ENCODE results near the gene RERG.

Gene RERG

DNA sequence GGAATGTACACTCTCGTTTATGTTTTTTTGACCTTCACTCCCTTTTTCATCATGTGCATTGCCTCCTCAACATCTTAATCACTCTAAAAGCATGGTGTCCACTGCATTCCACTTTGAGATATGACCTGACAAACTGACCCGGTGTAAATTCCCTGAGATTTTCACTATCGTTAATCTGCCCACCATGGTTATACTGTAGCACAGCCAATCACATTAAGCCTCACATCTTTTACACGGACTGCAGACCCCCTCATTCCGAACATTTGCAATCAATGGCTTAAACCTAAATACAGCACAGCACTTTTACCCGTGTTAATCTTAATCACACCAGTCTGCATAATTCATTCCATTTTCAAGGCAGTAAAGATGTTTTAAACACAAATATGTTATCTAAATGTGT, 2.4 kb downstream of the RERG start:
- DNase-seq (ENCODE audit: low read depth in 2 of 2) = no peak

DNA sequence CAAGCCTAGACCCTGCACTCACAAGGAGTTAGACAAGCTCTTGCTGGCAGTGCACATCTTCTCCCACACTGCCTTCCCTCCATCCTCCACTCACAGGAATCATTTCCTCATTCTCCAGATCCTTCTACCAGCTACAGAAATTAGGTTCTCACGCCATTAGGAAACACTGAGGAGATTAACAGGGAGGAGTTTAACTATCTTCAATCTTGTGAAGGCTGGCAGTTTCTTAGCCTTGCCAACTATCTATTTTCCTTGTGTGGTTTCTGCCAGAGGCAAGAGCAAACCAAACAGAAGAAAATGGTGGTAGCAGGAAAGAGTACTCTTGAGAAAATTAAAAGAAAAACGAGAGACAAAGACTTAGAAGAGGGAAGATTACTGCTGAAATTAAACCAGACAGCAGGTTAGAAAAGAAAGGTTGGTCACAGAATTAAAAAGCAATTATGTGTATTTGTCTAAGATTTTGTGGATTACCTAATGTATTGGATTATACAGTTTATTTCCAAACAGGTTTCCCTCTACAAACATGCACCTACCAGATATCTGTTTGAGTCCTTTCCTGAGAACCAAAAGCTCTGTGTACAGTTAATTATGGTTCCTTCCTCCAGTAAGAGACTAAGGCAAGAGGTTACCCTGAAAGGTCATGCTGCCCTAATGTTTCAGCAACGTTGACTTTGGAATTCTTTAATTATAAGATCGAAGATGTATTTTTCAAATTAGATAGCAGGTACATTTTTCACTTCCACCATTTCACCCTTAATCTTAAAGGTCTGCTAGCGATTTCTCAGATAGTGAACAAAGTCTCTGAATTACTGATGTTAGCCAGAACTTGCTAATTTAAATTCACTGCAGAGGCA, 5.0 kb downstream of the RERG start:
- DNase-seq (ENCODE audit: low read depth in 2 of 2) = no peak

DNA sequence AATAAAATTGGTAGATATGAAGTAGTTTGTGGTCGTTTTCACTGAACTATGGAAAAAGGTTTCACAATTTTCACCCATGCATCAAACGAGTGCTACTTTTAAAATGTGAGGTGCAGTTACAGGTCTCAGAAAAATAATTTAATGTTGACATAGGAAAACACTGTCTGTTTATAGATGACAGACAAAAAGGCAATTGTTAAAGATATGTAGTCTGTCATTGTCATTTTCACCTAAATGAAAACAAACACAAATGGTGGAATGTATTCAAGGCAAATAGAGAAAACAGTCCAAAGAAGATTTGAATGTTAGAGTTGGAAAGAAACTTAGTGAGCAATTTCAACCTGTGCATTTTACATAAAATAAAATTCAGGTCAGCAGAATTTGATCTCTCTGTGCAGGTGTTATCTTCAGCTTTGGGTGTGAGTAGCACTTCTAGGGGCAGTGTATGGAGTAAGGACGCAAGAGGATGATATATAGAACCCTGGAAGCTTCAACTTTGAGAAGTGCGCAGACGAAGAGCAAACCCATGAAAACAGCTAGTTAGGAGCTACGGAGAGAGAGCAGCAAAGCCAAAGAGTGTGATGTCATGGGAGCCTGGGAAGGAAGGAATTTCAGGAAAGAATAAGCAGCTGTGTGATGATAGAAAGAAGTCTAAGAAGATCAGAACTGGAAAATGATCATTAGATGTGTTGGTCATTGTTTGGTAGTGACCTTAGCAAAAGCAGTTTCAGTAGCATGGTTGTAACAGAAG, 6.2 kb downstream of the RERG start:
- no peak for DNase-seq (ENCODE audit: low read depth in 2 of 2)

DNA sequence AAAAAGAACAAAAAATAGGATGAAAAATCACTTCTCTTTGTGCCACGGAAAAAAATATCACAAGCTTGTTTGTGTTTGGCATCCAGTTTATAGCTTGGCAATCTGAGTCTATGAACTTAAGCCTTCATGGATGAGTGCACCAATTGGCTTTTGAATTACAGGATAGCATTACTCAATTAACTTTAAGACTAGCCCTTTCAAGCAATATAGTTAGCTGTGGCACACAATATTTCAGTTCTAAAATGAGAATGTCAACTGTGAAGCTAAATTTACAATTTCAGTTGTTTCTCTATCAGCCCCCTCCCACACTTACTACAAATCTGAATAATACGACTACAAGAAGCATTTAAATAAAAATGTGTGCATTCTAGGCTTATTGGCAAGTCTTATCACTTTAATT, 8.3 kb downstream of the RERG start:
- DNase-seq (ENCODE audit: low read depth in 2 of 2) = no peak

DNA sequence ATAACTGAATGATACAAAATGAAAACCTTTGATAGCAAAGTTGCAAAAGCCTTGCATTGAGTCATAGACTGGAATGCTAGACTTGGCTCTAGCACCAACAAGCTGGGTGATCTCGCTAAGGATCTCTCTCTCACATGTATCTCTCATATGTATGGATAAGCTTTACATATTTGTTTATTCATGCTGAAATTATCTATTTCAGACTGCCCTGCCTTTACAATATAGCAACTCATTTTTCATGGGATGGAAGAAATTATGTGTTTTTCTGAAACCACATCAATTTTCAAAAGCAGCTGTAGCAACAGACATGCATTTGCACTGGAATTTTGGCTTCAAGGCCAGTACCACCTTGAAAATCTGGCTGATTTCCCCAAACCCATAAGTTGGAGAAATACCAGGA, 11.4 kb downstream of the RERG start:
- DNase-seq (ENCODE audit: low read depth in 2 of 2) = no peak

DNA sequence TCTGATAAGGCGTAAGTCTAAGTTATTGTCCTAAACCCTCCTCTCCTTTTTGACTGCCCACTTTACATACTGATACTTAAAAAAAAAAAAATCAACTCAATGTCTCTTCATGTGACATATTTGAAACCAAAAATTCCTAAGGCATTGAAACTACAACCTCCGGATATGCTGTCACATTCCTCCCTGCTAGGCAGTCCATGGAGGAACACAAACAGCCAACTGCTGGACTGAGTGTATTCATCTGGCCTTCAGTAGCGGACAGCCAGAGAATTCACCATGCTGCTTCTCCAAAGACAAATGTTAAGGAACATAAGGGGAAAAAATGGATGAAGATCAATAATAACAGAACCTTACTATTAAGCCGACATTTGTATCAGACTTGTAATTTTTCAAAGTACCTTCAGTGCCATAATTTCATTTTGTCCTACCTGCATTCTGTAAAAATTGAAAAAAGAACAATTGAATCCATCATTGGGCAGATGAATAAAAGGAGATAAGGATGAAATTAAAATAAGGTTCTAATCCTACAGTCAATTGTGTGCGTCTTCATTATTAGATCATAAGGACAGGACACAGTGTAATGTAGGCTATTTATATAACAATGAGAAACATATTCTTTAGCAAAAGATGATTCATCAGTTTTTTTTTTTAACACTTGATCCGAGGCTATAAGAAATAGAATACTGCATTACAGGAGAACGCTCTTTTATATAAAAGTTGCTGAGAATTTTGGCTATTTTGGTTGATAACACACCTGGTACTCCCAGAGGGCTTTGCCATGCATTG, 12.2 kb downstream of the RERG start:
- no peak for DNase-seq (ENCODE audit: low read depth in 2 of 2)

DNA sequence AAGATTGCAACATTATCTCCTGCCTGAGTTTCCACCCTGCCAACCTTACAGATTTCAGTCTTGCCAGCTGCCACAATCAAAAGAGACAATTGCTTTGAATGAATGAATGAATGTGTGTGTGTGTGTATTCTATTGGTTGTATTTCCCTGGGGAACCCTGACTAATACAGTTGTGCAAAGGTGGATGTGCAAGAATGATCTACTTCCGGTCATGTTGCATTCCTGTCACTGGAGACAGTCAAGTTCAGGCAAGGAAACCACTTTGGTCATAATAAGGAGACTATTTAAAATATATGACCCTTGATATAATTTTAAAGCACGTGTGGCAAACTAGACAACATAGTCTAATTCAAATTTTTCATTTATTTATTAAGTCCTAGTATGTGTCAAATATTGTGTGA, 13.1 kb downstream of the RERG start:
- DNase-seq (ENCODE audit: low read depth in 2 of 2) = no peak

DNA sequence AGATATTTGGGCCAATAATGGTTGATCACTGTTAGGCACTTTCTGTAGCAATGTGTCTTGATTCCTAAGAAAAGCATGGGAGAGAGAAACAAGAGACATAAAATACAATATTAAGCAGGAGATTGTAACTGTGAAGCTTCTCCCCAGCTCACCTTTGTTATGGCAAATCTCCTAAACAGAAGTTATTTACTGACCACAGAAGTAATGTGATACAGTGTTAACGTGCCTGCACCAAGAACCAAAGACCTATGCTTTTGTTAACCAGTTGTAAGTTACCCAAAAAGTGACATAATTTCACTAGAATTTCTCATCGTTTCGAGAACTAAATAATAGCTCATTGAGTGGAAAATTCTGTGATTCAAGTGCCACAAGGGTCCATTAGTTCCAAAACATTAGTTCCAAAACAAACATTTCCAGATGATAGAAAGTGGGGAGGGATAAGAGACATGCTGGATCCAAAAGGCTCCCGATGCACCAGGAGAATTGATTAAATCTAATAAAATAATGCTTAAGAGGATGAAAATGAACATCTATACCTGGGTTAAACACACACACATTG, 14.3 kb downstream of the RERG start:
- DNase-seq (ENCODE audit: low read depth in 2 of 2) = no peak

DNA sequence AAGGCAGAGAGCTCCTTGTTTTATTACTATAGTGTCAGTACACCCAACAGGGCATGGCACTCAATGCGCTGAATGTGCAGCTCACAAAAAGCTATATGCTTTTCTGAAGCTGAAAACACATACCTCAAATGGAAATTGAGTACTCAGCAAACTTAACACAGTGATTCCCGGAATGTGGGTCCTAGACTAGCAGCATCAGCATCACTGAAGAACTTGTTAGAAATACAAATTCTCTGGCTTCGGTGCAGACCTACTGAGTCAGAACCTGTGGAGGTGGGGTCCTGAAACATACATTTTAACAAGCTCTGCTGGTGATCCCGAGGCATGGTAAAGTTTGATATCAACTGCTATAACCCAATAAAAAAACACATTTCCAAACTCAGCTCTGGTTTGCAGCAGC, 14.9 kb downstream of the RERG start:
- DNase-seq (ENCODE audit: low read depth in 2 of 2) = no peak

DNA sequence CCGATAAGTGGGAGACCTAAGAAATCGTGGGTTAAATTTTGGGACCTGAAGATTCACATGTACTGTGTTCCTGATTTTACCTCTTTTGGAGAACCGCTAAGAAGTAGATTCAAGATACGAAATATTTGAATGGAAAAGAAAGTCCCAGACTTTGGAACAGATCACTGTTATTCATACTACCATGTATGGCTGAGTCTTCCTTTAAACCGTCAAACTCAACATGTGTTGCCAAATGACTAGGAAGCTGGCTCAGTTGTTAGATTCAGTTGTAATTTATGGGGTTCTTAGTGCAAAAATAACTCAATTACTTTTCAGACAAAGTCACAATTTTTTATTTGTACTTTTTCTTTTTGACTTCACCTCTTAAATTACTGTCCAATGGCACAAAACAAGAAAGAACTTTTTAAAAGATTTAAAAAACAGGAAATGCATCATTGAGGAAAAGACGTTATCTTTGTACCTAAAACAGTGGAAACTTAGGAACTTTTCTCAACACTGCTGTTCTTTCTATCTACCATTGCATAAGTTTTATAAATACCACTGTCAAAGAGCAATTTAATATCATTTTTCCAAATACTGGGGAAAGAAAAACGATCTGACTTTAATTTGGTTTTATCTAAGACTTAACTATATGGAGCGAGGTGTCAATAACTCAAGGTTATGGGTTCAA, 15.7 kb downstream of the RERG start:
- DNase-seq (ENCODE audit: low read depth in 2 of 2) = no peak

DNA sequence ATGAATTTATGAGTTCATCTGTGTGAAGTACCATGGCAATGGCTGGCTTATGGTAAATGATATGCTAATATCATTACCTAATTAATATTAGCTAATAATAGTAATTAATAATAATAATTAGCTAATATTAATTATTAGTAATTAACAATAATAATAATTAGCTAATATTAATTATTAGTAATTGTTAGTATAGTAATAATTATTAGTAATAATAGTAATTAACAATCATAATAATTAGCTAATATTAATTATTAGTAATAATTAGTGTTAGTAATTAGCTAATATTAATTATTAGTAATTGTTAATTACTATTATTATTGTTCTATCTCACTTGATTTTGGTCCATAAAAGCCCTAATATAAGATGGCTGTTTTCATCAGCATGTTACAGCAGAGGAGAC, 19.8 kb downstream of the RERG start:
- DNase-seq (ENCODE audit: low read depth in 2 of 2) = no peak

DNA sequence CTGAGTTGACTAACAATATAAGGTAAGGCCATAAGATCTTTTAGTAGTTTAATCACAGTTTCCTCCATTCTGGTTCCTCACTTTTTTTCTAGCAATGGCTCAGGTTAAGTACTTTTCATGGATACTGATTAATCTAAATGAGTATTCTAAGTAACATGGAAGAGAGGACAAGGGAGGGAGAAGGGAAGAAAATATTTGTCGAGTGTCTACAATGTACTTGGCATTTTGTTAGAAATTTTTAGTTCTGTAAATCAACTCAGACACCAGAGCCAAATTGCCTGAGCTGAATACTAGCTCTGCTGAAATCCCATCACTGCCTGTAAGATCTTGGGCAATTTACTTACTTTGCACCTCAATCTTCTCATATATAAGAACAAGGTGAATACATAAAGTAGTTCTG, 20.2 kb downstream of the RERG start:
- DNase-seq (ENCODE audit: low read depth in 2 of 2) = no peak

DNA sequence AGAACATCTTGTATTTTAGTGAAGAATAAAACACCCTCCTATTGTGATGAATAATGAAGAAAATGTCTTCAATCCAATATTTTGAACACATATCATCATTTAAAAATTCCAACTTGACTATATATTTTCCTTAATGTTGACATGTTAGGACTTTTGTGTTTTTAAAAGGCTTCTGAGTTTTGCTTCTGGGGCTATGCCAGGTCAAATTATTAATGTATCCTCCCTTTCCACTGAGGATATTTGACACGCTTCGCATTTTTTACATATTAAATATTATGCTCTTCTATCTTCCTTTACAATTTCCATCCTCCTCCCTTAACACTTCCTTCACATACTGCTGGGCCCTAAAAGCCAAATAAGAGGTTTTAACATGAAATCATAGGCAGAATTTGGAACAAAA, 20.6 kb downstream of the RERG start:
- no peak for DNase-seq (ENCODE audit: low read depth in 2 of 2)

DNA sequence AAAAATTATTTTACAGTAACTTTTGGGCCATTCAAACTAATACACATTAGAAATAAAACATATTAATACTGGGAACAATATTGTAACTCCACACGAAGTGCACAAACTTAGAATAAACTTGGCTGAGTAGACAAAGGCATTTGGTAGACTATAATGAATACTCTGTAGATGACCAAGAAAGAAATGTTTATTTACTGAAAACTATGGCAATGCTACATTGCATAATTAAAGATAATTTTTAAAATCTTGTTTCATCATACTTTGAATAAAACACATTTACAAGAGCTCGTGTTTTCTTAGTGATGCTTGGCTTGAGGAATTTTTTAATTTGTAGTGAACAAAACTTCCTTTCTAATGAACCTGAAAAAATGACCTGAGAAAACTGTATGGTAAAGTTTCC, 21.3 kb downstream of the RERG start:
- no peak for DNase-seq (ENCODE audit: low read depth in 2 of 2)

DNA sequence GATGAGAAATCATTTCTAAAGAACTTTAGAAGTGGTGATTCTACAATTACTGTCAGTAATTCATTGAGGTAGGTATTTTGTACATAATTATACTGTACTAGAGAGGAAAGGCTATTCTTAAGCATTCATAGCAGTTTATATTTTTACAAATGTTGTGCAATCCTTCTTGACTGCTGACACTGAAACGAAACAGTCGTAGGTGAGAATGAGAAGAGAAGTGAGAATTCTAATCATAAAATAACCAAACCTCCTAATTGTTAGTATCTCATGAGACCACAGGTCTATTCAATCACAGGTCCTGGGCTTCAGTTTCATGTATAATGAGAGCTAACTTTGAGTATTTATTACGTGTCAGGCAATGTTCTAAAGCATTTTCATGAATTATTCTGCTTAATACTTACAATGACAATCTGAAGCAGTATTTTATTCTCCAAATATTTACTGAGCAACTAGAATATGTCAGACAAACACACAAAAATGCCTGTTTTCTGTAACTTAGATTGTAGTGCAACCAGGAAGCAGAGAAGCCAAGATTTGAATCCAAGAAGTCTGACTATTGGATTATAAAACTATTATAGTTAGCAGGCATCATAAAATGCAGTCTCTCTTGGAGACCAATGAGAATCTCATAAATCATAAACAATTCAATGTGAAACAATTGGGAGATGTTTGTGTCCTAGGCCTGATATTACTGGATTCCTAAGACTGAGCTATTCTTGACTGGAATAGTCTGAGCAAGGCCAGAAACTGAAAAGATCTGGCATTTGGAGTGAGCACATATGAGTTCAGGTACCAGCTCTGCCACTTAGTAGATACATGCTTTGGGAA, 24.3 kb downstream of the RERG start:
- DNase-seq (ENCODE audit: low read depth in 2 of 2) = no peak

DNA sequence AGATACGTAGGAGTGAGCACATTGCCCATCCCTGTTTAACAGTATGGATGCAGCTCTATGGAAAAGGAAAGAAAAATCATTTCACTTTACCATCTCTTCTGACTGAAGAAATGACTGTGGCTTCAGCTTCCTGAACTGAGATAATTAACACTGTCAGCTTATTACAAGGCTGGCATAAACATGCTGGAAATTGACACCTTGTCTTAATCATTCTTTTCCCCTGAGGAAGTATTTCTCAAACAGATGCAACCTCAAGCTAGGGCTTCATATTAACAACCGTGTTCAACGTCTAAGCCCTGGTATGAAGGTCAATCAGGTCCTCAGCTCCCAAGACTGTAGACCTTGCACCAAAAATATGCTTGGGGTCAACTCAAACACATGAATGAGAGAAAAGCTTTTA, 25.0 kb downstream of the RERG start:
- no peak for DNase-seq (ENCODE audit: low read depth in 2 of 2)

DNA sequence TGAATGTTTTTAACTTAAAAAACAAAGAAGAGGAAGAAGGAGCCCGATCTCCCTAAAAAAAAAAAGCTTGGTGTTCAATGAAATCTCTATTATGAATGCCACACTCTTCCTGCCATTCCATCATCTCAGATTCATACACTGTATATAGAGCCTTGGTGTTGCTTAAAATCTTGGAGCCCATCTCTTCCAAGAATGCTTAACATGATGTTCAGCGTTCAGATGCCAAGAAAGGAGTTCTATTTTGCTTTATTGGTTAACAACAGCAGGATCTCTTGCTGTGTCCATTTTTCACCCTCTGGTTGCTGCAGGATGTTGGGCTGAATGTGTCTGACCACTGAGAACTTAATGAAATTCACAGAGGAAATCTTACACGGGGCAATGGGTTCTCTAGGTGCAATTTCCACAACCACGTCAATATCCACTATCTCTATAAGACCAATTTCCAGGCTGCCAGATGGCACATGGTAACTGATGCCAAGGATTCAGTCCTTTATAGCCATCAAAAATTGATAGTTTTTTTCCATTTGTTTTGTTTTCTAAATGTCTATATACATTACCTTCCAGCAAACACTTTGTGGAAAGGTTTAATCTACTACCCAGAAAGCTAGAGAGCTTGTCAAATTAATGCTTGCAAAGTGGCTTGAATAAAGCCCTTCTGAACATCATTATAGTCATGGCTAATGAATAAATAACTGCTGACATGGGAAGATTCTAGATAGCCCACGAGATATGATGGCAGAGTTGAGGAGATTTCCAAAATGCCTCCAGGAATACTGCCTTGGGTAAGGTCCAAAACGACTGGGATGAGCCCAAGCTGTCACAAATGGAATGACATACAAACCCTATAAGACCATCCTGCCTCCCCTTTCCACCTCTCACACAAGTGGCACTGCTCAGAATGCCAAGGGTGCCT, 26.5 kb downstream of the RERG start:
- no peak for DNase-seq (ENCODE audit: low read depth in 2 of 2)

DNA sequence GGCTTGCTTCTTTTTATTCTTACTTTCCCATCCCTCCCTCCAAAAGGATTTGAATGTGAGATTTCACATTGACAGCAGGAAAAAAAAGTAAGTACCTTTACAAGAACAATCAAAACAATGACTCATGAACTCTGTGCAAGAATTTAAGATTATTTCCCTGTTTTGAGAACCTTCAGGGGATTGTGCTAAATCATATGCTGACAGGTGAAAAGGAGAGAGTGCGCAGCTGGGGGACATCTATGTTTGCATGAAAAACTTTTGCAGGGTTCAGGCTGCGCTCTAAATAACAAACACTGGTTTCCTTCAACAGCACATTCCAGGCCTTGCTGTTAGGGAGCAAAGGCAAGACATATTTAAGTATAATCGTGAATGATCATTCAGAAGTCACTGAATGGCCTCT, 27.3 kb downstream of the RERG start:
- DNase-seq (ENCODE audit: low read depth in 2 of 2) = no peak

DNA sequence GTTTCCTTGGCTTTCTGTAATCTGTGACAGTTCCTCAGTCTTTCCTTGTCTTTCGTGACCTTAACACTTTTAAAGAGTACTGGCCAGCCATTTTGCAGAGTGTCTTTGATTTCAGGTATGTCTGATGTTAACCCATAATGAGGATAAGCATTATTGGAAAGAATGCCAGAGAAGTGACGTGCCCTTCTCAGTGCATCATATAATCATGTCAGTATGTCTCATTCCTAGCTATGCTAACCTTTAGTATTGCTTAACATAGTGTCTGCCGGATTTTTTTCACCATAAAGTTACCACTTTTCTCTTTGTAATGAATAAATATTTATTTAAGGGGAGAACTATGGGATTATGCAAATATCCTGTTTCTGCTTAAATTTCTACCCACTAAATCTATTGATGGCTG, 28.5 kb downstream of the RERG start:
- DNase-seq (ENCODE audit: low read depth in 2 of 2) = no peak

DNA sequence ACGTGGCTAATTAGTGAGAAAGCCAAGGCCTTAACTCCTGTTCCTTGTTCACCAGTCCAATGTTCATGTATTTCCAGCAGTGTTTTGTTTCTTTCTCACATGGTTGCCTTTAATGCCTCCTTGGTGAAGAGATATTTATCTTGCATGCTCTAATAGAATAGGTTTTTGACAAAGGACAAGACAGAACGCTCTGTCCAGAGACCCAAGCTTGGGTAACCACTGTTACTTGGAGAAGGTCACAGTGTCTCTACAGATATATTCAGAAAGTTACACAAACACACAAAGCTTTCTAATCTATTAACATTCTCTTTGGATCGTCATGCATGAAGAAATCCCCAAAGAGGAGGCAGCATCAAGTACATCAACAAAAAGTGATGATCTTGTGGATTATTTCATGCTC, 33.1 kb downstream of the RERG start:
- DNase-seq (ENCODE audit: low read depth in 2 of 2) = no peak
